Type B pancreatic cell (in vitro differentiated cells): Measurements from ENCODE around the gene KIFAP3. TPM values are rescaled to one million over a fixed set of nuclear protein-coding genes. Genes with fewer than 3 reads are reported as not detected.
"Not testable (repeated sequence)": the region's sequence is repeated elsewhere in the genome, so short reads cannot be mapped to it uniquely, and the experiment has no call there.

Experiments used
- DNase-seq: peaks from one replicate; pipeline ENCODE4 v3.0.0; 2021; ENCODE audit warnings: mixed read lengths; ENCODE audit not compliant: unreplicated experiment; ENCODE audit errors: extremely low spot score
- H3K27ac Mint-ChIP-seq: 2 replicates; pipeline ENCODE4 v1.8.0; 2021; ENCODE audit warnings: mild to moderate bottlenecking, mixed read lengths
- H3K27me3 Mint-ChIP-seq: 2 replicates; pipeline ENCODE4 v1.8.0; 2021; ENCODE audit warnings: mixed read lengths
- H3K36me3 Mint-ChIP-seq: 2 replicates; pipeline ENCODE4 v1.8.0; 2021; ENCODE audit warnings: mixed read lengths
- H3K4me1 Mint-ChIP-seq: one replicate; pipeline ENCODE4 v1.8.0; 2021; ENCODE audit warnings: mixed read lengths; ENCODE audit not compliant: unreplicated experiment
- H3K4me3 Mint-ChIP-seq: 2 replicates; pipeline ENCODE4 v1.8.0; 2021; ENCODE audit warnings: mild to moderate bottlenecking, mixed read lengths
- H3K9me3 Mint-ChIP-seq: 2 replicates; pipeline ENCODE4 v1.8.0; 2021; ENCODE audit warnings: mixed read lengths
- total RNA-seq: library from RNA; stranded (reverse); gene quantifications from 2 replicates; pipeline ENCODE4 v1.2.1, GENCODE V29; 2021; ENCODE audit warnings: low replicate concordance
- TF ChIP-seq, protein P1 (sequence below): fragments of 200-600 bp; sonication (generic); conservative IDR thresholded peaks from 2 replicates; pipeline ENCODE4 v1.5.0; 2021; ENCODE audit warnings: antibody characterized with exemption, mild to moderate bottlenecking

Gene KIFAP3
- total RNA-seq, 1 donor from 2014 or later, result 39.7 TPM

DNA sequence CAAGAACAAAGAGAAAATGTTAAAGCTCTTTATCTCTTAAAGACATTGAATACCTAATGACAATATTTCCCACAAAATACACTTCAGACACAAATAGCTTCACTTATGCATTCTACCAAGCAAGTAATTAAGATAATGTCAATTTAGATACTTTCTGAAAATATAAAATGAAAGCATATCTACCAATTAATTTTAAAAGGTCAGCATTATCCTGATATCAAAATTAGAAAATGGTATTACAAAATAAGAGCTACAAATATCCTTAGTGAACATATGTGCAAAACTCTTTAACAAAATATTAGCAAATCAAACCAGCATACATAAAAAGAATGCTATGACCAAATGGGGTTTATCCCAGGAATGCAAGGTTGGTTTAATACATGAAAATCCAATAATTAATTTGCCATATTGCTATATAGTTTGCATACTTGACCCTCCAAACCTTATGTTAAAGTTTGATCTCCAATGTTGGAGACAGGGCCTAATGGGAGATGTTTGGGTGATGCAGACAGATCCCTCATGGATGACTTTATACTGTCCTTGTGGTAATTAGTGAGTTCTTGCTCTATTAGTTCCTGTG is 4.2 kb upstream of the KIFAP3 start:
- peaks cover 11% of the 10 kb centered on the region for H3K4me1 Mint-ChIP-seq
- H3K9me3 Mint-ChIP-seq, result no peaks in the 10 kb centered on the region

DNA sequence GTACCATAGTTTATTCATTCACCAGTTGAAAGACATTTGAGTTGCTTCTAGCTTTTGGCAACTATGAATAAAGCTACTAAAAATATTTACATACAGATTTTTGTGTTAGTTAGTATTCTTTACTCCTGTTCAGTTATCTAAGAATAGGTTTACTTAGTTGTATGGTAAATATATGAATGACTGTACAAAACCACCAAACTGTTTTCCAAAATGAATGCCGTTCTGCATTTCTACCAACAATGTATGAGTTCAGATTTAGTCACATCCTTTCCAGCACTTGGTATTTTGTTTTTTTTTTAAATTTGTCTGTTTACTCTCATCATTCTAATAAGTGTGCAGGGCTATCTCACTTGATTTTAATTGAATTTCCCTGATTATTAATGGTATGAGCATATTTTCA is 3.4 kb upstream of the KIFAP3 start:
- Mint-ChIP-seq H3K4me1 (peaks cover 15% of the 10 kb centered on the region), H3K36me3 (no peaks in the 10 kb centered on the region), H3K27ac (no peak overlapping the region), H3K9me3 (no peaks in the 10 kb centered on the region), H3K4me3 (no peak overlapping the region), H3K27me3 (no peaks in the 10 kb centered on the region)
- DNase-seq, result no peak
- TF ChIP-seq, protein P1, sequence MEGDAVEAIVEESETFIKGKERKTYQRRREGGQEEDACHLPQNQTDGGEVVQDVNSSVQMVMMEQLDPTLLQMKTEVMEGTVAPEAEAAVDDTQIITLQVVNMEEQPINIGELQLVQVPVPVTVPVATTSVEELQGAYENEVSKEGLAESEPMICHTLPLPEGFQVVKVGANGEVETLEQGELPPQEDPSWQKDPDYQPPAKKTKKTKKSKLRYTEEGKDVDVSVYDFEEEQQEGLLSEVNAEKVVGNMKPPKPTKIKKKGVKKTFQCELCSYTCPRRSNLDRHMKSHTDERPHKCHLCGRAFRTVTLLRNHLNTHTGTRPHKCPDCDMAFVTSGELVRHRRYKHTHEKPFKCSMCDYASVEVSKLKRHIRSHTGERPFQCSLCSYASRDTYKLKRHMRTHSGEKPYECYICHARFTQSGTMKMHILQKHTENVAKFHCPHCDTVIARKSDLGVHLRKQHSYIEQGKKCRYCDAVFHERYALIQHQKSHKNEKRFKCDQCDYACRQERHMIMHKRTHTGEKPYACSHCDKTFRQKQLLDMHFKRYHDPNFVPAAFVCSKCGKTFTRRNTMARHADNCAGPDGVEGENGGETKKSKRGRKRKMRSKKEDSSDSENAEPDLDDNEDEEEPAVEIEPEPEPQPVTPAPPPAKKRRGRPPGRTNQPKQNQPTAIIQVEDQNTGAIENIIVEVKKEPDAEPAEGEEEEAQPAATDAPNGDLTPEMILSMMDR, result no peak

More for the DNA sequence above, 4.2 kb upstream of the KIFAP3 start:
- H3K36me3 Mint-ChIP-seq, result no peaks in the 10 kb centered on the region
- no peak overlapping the region for H3K27ac Mint-ChIP-seq
- no peak overlapping the region for H3K4me3 Mint-ChIP-seq
- TF ChIP-seq, protein P1, result no peak
- no peak for DNase-seq
- H3K27me3 Mint-ChIP-seq, result no peaks in the 10 kb centered on the region

GRCh38 chr1:170076952-170077351 is 2.5 kb upstream of the KIFAP3 start:
- DNase-seq, H3K27ac Mint-ChIP-seq, H3K36me3 Mint-ChIP-seq, H3K9me3 Mint-ChIP-seq, H3K4me3 Mint-ChIP-seq, H3K27me3 Mint-ChIP-seq: not testable (repeated sequence)
- H3K4me1 Mint-ChIP-seq, result peaks cover 15% of the 10 kb centered on the region

DNA sequence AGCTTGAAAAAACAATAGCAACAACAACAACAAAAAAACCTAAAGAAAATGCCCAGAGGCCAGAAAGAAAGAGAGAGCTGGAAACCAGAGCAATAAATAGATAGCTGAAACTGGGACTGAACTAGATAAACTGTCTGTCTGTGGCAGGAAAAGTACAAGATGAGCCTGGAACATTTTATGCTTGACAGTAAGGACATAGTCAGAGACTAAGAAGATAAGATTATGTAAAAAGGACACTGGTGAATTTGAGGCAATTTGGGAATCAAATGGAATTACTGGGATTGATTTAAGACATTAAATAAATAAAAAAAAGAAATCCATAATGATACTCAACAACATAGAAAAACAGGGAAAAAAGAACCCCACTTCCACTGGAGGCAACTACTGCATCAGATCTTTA is 1.7 kb upstream of the KIFAP3 start:
- H3K27me3 Mint-ChIP-seq, result no peaks in the 10 kb centered on the region
- no peak overlapping the region for H3K27ac Mint-ChIP-seq
- no peak for DNase-seq
- H3K9me3 Mint-ChIP-seq, result peaks cover 2% of the 10 kb centered on the region
- peaks cover 15% of the 10 kb centered on the region for H3K4me1 Mint-ChIP-seq
- TF ChIP-seq, protein P1, result no peak
- peaks cover 3% of the 10 kb centered on the region for H3K36me3 Mint-ChIP-seq
- H3K4me3 Mint-ChIP-seq, result no peak overlapping the region

- H3K4me1 Mint-ChIP-seq, result peaks cover 15% of the 10 kb centered on the region
- H3K4me3 Mint-ChIP-seq, result peak overlapping the region; percentile 98
- peaks cover 8% of the 10 kb centered on the region for H3K36me3 Mint-ChIP-seq
- H3K27ac Mint-ChIP-seq, result peak overlapping the region; percentile 88
- H3K9me3 Mint-ChIP-seq, result peaks cover 8% of the 10 kb centered on the region
- TF ChIP-seq, protein P1, result no peak
- no peak for DNase-seq
- no peaks in the 10 kb centered on the region for H3K27me3 Mint-ChIP-seq
Observed at GRCh38 chr1:170075186-170075585, 691 bp upstream of the KIFAP3 start.

GRCh38 chr1:170073893-170074249 is 624 bp downstream of the KIFAP3 start:
- H3K36me3 Mint-ChIP-seq, result peaks cover 16% of the 10 kb centered on the region
- H3K27me3 Mint-ChIP-seq, result no peaks in the 10 kb centered on the region
- TF ChIP-seq, protein P1, result no peak
- peaks cover 22% of the 10 kb centered on the region for H3K4me1 Mint-ChIP-seq
- peak overlapping the region; percentile 98 for H3K4me3 Mint-ChIP-seq
- peaks cover 17% of the 10 kb centered on the region for H3K9me3 Mint-ChIP-seq
- no peak for DNase-seq
- H3K27ac Mint-ChIP-seq, result peak overlapping the region; percentile 88
